Epidermal melanocyte (primary cell): ENCODE results near the gene PUDP.
A peak's percentile ranks its signal among the peaks of the same experiment; 100 is the strongest.
"Not testable (repeated sequence)": the region's sequence is repeated elsewhere in the genome, so short reads cannot be mapped to it uniquely, and the experiment has no call there.

Source experiments
- DNase-seq: peaks from one replicate; pipeline ENCODE4 v3.0.0; 2011; ENCODE audit warnings: low spot score; ENCODE audit not compliant: insufficient read length

PUDP gene

GRCh38 chrX:7147978-7148854 is at the start of gene PUDP:
PUDP (minus strand) TSS chrX:7148153; CDS start chrX:7148113, 40 bp downstream.
- DNase-seq, result peak; percentile 55

- no peak for DNase-seq
Measured at GRCh38 chrX:7194606-7195005, 46.7 kb upstream of the PUDP start.

DNA sequence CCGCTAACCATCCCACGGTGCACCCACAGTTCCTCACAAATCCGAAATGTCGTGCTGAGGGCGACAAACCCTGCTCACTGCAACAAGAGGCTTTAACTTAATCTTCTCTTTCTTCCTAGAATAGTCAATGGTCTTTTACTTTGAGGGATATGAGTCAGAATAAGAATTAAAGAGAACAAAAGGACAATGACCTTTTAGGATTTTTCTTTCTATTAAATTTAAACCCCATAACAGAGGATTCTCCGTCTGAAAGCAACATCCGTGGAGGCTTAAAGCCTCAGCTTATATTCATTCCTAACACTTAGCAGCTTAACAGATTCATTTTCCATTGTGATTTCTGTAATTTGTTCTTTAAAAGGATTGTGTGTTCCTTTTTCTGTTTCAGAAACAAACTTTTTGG is 44.9 kb upstream of the PUDP start:
- no peak for DNase-seq

- DNase-seq, result no peak
Measured at GRCh38 chrX:7191681-7192110, 43.7 kb upstream of the PUDP start.

DNA sequence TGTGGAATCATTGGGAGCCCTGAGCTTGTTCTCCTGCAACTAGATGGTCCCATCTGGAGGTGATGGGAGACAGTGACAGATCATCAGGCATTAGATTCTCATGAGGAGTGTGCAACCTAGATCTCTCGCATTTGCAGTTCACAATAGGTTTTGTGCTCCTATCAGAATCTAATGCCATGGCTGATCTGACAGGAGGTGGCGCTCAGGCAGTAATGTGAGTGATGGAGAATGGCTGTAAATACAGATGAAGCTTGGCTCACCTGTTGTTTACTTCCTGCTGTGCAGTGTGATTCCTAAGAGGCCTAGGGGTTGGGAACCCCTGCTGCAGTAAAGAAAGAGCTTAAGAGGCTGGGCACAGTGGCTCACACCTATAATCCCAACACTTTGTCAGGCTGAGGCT is 42.2 kb upstream of the PUDP start:
- no peak for DNase-seq

DNA sequence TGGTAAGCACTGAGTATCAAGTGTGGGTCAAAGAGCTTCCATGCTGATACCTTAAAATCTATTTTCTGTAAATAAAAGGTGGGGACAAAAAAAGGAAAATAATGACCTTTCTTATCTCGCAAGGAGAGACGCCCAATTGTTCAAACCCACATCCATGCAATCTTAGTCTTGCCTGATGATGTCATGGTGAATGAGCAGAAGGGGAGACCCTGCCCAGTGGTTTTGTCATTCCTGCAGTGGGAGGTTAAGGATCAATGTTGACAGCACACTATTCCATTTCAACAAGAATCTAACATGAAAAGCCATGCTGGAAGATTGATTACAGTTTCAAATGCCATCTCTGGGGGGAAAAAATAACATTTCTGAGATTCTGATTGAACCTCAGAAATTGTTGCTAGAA is 40.7 kb upstream of the PUDP start:
- no peak for DNase-seq

GRCh38 chrX:7184816-7185215 is 36.9 kb upstream of the PUDP start:
- no peak for DNase-seq

- no peak for DNase-seq
Measured at GRCh38 chrX:7179446-7179845, 31.5 kb upstream of the PUDP start.

DNA sequence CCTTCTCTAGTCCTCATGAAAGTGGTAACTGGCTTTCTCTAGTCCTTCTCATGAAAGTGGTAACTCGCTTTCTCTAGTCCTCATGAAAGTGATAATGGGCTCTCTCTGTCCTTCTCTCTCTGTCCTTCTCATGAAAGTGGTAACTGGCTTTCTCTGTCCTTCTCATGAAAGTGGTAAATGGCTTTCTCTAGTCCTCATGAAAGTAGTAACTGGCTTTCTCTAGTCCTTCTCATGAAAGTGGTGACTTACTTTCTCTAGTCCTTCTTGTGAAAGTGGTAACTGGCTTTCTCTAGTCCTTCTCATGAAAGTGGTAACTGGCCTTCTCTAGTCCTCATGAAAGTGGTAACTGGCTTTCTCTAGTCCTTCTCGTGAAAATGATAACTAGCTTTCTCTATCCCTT is 30.9 kb upstream of the PUDP start:
- DNase-seq, result not testable (repeated sequence)

DNA sequence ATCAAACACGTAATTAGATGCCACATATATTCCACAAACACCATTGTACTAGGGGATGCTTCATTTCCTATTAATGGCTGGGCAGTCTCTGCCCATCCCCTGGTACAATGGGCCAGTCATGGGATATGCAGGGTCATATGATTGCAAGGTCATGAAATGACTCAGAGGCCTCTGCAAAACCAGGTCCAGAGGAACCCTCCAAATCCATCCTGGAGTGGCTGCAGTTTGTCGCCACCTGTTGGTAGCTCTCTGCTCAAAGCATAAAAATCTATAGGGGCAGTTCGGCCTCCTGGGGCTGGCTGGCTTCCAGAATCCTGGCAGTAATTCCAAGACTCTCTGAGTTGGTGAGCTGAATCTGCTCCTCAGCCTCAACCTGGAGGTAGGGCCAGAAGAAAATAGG is 22.9 kb upstream of the PUDP start:
- DNase-seq, result no peak

GRCh38 chrX:7169627-7170026 is 21.7 kb upstream of the PUDP start:
- DNase-seq, result no peak

- DNase-seq, result no peak
Measured at GRCh38 chrX:7168371-7168770, 20.4 kb upstream of the PUDP start.

- no peak for DNase-seq
Measured at GRCh38 chrX:7164174-7164573, 16.2 kb upstream of the PUDP start.

DNA sequence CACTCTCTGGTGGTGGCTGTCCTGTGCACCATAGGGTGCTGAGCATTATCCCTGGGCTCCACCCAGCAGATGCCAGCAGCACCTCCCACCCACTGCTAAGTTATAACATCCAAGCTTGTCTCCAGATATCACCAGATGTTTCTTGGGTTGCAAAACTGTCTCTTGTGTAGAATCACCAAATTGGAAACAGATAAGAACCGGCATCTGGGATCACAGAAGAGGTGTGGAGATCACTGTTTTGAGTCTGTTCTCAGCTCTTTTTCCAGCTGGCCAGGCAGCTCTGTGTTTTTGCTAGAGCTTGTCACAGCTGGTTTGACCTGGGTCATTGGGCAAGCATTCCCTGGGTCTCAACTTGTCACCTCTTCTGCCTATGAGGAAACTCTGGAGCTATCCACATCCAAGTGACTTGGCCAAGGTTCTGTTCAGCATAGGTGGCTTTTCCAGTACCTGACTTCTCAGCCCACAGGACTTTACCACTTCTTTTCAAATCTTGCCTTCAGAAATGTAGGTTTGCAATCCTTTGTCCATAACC is 15.3 kb upstream of the PUDP start:
- no peak for DNase-seq

- DNase-seq, result no peak
Measured at GRCh38 chrX:7159149-7159861, 11.4 kb upstream of the PUDP start.

GRCh38 chrX:7158468-7158990 is 10.6 kb upstream of the PUDP start:
- no peak for DNase-seq

DNA sequence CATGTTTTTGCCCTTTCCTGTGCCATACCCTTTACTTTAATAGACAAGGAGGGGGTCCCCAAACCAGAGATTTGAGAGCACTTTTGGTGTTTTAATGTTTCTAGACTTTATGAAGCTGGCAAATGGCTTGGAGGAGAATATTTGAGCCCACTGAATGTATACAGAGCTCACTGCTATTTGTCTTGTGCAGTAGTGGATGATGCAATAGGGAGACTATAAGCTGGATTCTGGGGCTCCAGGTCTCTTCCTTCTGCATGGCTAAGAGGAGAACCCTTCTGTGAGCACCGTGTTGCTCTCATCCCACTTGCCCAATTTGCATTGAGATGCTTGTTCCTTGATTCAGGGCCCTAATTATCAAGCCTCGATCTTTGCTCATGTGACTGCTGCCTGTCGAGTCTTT is 8.9 kb upstream of the PUDP start:
- no peak for DNase-seq

DNA sequence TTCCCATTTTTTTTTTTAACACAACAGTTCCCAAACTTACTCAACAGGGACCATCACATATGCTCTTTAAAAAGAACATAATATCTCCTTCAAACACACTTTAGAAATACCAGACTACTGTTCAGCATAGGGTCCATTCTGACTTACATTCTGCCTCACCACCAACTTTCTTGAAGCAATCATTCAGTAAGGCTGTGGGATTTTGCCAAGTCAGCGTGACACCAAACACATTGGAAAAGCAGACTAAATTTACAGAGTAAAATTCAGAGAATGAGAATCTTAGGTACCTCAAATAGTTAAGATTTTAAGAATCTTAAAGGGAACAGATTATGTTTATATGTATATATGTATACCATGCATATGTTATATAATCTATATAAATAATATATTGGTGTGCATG is 7.2 kb upstream of the PUDP start:
- no peak for DNase-seq

- DNase-seq, result no peak
Measured at GRCh38 chrX:7154041-7154597, 6.2 kb upstream of the PUDP start.

GRCh38 chrX:7153231-7153630 is 5.3 kb upstream of the PUDP start:
- no peak for DNase-seq

DNA sequence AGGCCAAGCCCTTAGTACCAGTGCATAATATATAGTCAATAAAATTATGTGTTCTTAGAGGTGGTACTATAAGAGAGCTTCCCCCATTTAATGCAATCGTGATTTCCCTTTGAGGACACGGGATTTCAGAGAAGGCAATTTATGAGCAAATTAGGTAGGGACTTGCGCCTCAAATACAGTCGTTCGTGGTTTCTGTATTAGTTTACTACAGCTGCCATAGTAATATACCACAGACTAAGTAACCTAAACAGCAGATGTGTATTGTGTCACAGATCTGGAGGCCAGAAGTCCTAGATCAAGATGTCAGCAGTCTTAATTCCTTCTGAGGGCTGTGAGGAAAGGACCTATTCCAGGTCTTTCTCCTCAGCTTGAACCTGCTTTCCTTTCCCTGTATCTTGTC is 1.5 kb upstream of the PUDP start:
- DNase-seq, result no peak

DNA sequence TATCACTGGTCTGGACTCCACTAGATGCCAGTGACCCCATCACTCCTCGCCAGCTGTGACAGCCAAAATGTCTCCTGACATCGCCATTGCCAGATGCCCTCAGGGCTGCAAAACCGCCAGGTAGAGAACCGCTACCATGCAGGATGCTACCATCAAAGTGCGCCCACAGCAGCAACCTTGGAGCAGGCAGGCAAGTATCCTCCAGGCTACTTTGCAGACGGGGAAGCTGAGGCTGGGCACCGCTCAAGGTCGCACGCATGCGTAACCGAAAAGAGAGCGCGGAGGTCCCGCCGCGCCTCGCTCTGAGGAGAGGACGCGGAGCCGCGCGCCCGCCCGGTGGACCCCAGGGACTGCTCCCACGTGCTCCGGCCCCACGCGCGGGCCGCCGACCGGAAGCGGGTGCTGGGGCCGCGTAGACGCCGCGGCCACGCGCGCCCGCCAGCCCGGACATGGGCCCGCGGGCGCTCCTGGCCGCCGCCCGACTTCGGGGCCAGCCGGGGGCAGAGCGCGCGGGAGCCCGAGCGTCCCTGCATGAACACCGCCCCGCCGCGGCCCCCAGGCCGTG is 458 bp downstream of the PUDP start, which contains the start of gene STS:
Gene STS (plus strand): TSS at position 300 of the 565 bp plus-strand sequence. CDS start 105,488 bp downstream, outside the sequence.
- DNase-seq, result no peak
